Naive thymus-derived CD4-positive, alpha-beta T cell (primary cell): ENCODE results near the gene CLEC11A. TPM values are rescaled to one million over a fixed set of nuclear protein-coding genes. Genes with fewer than 3 reads are reported as not detected.
"Not testable (repeated sequence)": the region's sequence is repeated elsewhere in the genome, so short reads cannot be mapped to it uniquely, and the experiment has no call there.

Experiments
- ATAC-seq: fragments of 150-1000 bp; cut with Tn5 transposase; 2 replicates; pipeline ENCODE4 v1.10.0; 2021; ENCODE audit warnings: mild to moderate bottlenecking, moderate library complexity
- CTCF ChIA-PET: fragments of 350-600 bp; sonication (Branson Sonifier 250); formaldehyde crosslinking; loops from one replicate; lab custom pipeline; 2021; ENCODE audit warnings: antibody characterized with exemption; lab: Charles Lee
- POLR2A ChIA-PET: fragments of 350-600 bp; sonication (Branson Sonifier 250); formaldehyde crosslinking; loops from one replicate; lab custom pipeline; 2021; ENCODE audit warnings: antibody characterized with exemption, inconsistent platforms; lab: Charles Lee
- DNase-seq, 9 donors: peaks; one replicate each; pipeline versions ENCODE4 v3.0.0 to v3.0.0-alpha.2; 2020 to 2022; ENCODE audit warnings: mixed read lengths in 1 of 9
- H3K27ac ChIP-seq: one replicate; pipeline ENCODE4 v1.7.0; 2013; ENCODE audit warnings: mild to moderate bottlenecking, low read depth, low read length, moderate library complexity
- H3K27me3 ChIP-seq, 2 donors: one replicate each; pipeline ENCODE4 v1.7.0; 2013; ENCODE audit warnings: low read length in 2 of 2, mild to moderate bottlenecking in 2 of 2, moderate library complexity in 2 of 2; ENCODE audit not compliant: control insufficient read depth in 2 of 2, insufficient read depth in 2 of 2
- H3K36me3 ChIP-seq, 3 experiments: 1 replicate in 2 of 3; 2 replicates in 1 of 3; pipeline ENCODE4 v1.7.0; 2013; ENCODE audit warnings: low read length in 3 of 3, mild to moderate bottlenecking in 3 of 3, moderate library complexity in 1 of 3; ENCODE audit not compliant: insufficient read depth in 3 of 3, control insufficient read depth in 2 of 3
- H3K4me1 ChIP-seq, 2 donors: one replicate each; pipeline ENCODE4 v1.7.0; 2013; ENCODE audit warnings: low read length in 2 of 2, mild to moderate bottlenecking in 2 of 2, moderate library complexity in 1 of 2; ENCODE audit not compliant: control insufficient read depth in 2 of 2, insufficient read depth in 2 of 2
- H3K4me3 ChIP-seq: 2 replicates; pipeline ENCODE4 v1.7.0; 2013; ENCODE audit warnings: mild to moderate bottlenecking, low read length
- H3K9me3 ChIP-seq, 3 experiments: 1 replicate in 2 of 3; 2 replicates in 1 of 3; pipeline ENCODE4 v1.7.0; 2013; ENCODE audit warnings: low read length in 3 of 3; ENCODE audit not compliant: control insufficient read depth in 2 of 3
- H3K27ac Mint-ChIP-seq, 9 donors: one replicate each; pipeline ENCODE4 v1.8.0; 2020 to 2022; ENCODE audit warnings: mixed read lengths in 9 of 9, mild to moderate bottlenecking in 8 of 9, moderate library complexity in 5 of 9, inconsistent platforms in 2 of 9
- H3K27me3 Mint-ChIP-seq, 5 donors: one replicate each; pipeline ENCODE4 v1.8.0; 2021 to 2022; ENCODE audit warnings: mixed read lengths in 5 of 5, mild to moderate bottlenecking in 1 of 5
- H3K36me3 Mint-ChIP-seq, 5 donors: one replicate each; pipeline ENCODE4 v1.8.0; 2020 to 2022; ENCODE audit warnings: mixed read lengths in 5 of 5, mild to moderate bottlenecking in 3 of 5, inconsistent platforms in 1 of 5
- H3K4me1 Mint-ChIP-seq, 7 donors: one replicate each; pipeline ENCODE4 v1.8.0; 2020 to 2022; ENCODE audit warnings: mixed read lengths in 7 of 7, mild to moderate bottlenecking in 3 of 7, inconsistent platforms in 1 of 7
- H3K4me3 Mint-ChIP-seq, 10 donors: one replicate each; pipeline ENCODE4 v1.8.0; 2020 to 2022; ENCODE audit warnings: mild to moderate bottlenecking in 10 of 10, mixed read lengths in 10 of 10, moderate library complexity in 6 of 10, inconsistent platforms in 2 of 10
- H3K9me3 Mint-ChIP-seq, 11 donors: one replicate each; pipeline ENCODE4 v1.8.0; 2020 to 2022; ENCODE audit warnings: mixed read lengths in 11 of 11, mild to moderate bottlenecking in 4 of 11, inconsistent platforms in 1 of 11, moderate library complexity in 1 of 11
- intact Hi-C, 2 donors: fragments of 100-400 bp; cut with micrococcal nuclease; formaldehyde crosslinking; loops; one replicate each; pipeline ENCODE4 v1.15.1; 2023
- polyA plus RNA-seq, 2 donors: library from polyadenylated mRNA; unstranded; fragments of 300-500 nt; fragmentation: Illumina TruSeq; gene quantifications; one replicate each; pipeline ENCODE4 v1.2.3, GENCODE V29; 2021
- total RNA-seq, 6 experiments: library from RNA in 5 of 6; stranded (reverse) in 5 of 6; gene quantifications; 1 replicate in 5 of 6; 2 replicates in 1 of 6; pipeline ENCODE4 v1.2.3 and lab custom pipeline; 2021 to 2026

Gene CLEC11A
- total and polyA plus RNA-seq, 7 experiments from 2014 or later = 0.36 to 6.4 (median 3.1) TPM

- Histone ChIP-seq H3K4me1 (no peaks in the 10 kb centered on the region), H3K36me3 (no peaks in the 10 kb centered on the region), H3K9me3 (no peaks in the 10 kb centered on the region), H3K27ac (no peak overlapping the region), H3K27me3 (no peaks in the 10 kb centered on the region), H3K4me3 (no peak overlapping the region)
- CTCF ChIA-PET = no interaction called here
- H3K4me1 Mint-ChIP-seq = peaks cover 0 to 4% (median 0%) of the 10 kb centered on the region in 7 donors
- no peak overlapping the region for H3K4me3 Mint-ChIP-seq
- intact Hi-C loops = no loop called here
- ATAC-seq (no peak), DNase-seq (no peak)
- H3K9me3 Mint-ChIP-seq = peaks cover 0 to 6% (median 0%) of the 10 kb centered on the region in 11 donors
- no peak overlapping the region for H3K27ac Mint-ChIP-seq
- H3K27me3 Mint-ChIP-seq = peaks cover 2 to 26% (median 17%) of the 10 kb centered on the region in 5 donors
- POLR2A ChIA-PET = no interaction called here
- no peaks in the 10 kb centered on the region for H3K36me3 Mint-ChIP-seq
These were observed 41.2 kb downstream of the CLEC11A start for GRCh38 chr19:50764409-50764808.

GRCh38 chr19:50766746-50767145 lies 43.6 kb downstream of the CLEC11A start:
- H3K4me1 Mint-ChIP-seq, POLR2A ChIA-PET, H3K36me3 ChIP-seq, H3K4me3 Mint-ChIP-seq, H3K27ac Mint-ChIP-seq, DNase-seq, intact Hi-C loops, H3K27me3 ChIP-seq, CTCF ChIA-PET, H3K27ac ChIP-seq, H3K4me1 ChIP-seq, H3K9me3 ChIP-seq, H3K36me3 Mint-ChIP-seq, H3K9me3 Mint-ChIP-seq, H3K4me3 ChIP-seq, ATAC-seq: not testable (repeated sequence)
- H3K27me3 Mint-ChIP-seq = peaks cover 2 to 33% (median 19%) of the 10 kb centered on the region in 5 donors

GRCh38 chr19:50767263-50767662 lies 44.1 kb downstream of the CLEC11A start:
- H3K4me1 ChIP-seq, H3K36me3 ChIP-seq, ATAC-seq, H3K9me3 ChIP-seq, H3K36me3 Mint-ChIP-seq, H3K4me1 Mint-ChIP-seq, intact Hi-C loops, H3K4me3 ChIP-seq, H3K27ac Mint-ChIP-seq, H3K27ac ChIP-seq, H3K9me3 Mint-ChIP-seq, DNase-seq, H3K27me3 ChIP-seq, POLR2A ChIA-PET, CTCF ChIA-PET, H3K4me3 Mint-ChIP-seq: not testable (repeated sequence)
- H3K27me3 Mint-ChIP-seq = peaks cover 2 to 33% (median 19%) of the 10 kb centered on the region in 5 donors

GRCh38 chr19:50768277-50768676 lies 45.1 kb downstream of the CLEC11A start:
- DNase-seq (no peak), ATAC-seq (no peak)
- Mint-ChIP-seq H3K4me3 (no peak overlapping the region), H3K36me3 (no peaks in the 10 kb centered on the region), H3K27me3 (peaks cover 2 to 33% (median 19%) of the 10 kb centered on the region in 5 donors), H3K4me1 (peaks cover 0 to 3% (median 0%) of the 10 kb centered on the region in 7 donors), H3K9me3 (peaks cover 0 to 2% (median 0%) of the 10 kb centered on the region in 11 donors), H3K27ac (no peak overlapping the region)
- no peaks in the 10 kb centered on the region for H3K4me1 ChIP-seq
- CTCF ChIA-PET = no interaction called here
- H3K27ac ChIP-seq = no peak overlapping the region
- no peak overlapping the region for H3K4me3 ChIP-seq
- H3K27me3 ChIP-seq = no peaks in the 10 kb centered on the region
- H3K9me3 ChIP-seq = no peaks in the 10 kb centered on the region
- POLR2A ChIA-PET = no interaction called here
- no peaks in the 10 kb centered on the region for H3K36me3 ChIP-seq
- intact Hi-C loops = no loop called here

- H3K27ac Mint-ChIP-seq, H3K4me1 Mint-ChIP-seq: not testable (repeated sequence)
- peaks cover 6 to 45% (median 28%) of the 10 kb centered on the region in 5 donors for H3K27me3 Mint-ChIP-seq
These were observed 47.0 kb downstream of the CLEC11A start, which contains the start of gene GPR32 for GRCh38 chr19:50770164-50770563. Gene GPR32, plus strand, starts transcription at chr19:50770464. Its CDS starts 137 bp downstream, at chr19:50770601.

GRCh38 chr19:50770888-50771287 lies 47.7 kb downstream of the CLEC11A start:
- POLR2A ChIA-PET = no interaction called here
- Mint-ChIP-seq H3K4me3 (no peak overlapping the region), H3K4me1 (peaks cover 0 to 3% (median 0%) of the 10 kb centered on the region in 7 donors), H3K9me3 (peaks cover 0 to 3% (median 0%) of the 10 kb centered on the region in 11 donors), H3K27me3 (peaks cover 8 to 49% (median 35%) of the 10 kb centered on the region in 5 donors), H3K36me3 (no peaks in the 10 kb centered on the region), H3K27ac (no peak overlapping the region)
- no peak overlapping the region for H3K4me3 ChIP-seq
- CTCF ChIA-PET = no interaction called here
- no peaks in the 10 kb centered on the region for H3K27me3 ChIP-seq
- no peak overlapping the region for H3K27ac ChIP-seq
- no peaks in the 10 kb centered on the region for H3K9me3 ChIP-seq
- H3K36me3 ChIP-seq = no peaks in the 10 kb centered on the region
- ATAC-seq (no peak), DNase-seq (no peak)
- intact Hi-C loops = no loop called here
- H3K4me1 ChIP-seq = no peaks in the 10 kb centered on the region

More at GRCh38 chr19:50770164-50770563, 47.0 kb downstream of the CLEC11A start, which contains the start of gene GPR32:
- CTCF ChIA-PET, DNase-seq, H3K4me3 ChIP-seq, H3K9me3 ChIP-seq, ATAC-seq, H3K36me3 ChIP-seq, H3K9me3 Mint-ChIP-seq, H3K4me3 Mint-ChIP-seq, H3K36me3 Mint-ChIP-seq, H3K27ac ChIP-seq, H3K27me3 ChIP-seq, intact Hi-C loops, POLR2A ChIA-PET, H3K4me1 ChIP-seq: not testable (repeated sequence)

- peaks cover 16 to 53% (median 46%) of the 10 kb centered on the region in 5 donors for H3K27me3 Mint-ChIP-seq
- Histone ChIP-seq H3K4me3 (no peak overlapping the region), H3K27ac (no peak overlapping the region), H3K36me3 (no peaks in the 10 kb centered on the region), H3K4me1 (no peaks in the 10 kb centered on the region), H3K27me3 (peaks cover 0 to 3% of the 10 kb centered on the region in 2 donors), H3K9me3 (no peaks in the 10 kb centered on the region)
- intact Hi-C loops = no loop called here
- DNase-seq (no peak), ATAC-seq (no peak)
- H3K9me3 Mint-ChIP-seq = peaks cover 0 to 5% (median 0%) of the 10 kb centered on the region in 11 donors
- H3K4me3 Mint-ChIP-seq = no peak overlapping the region
- H3K36me3 Mint-ChIP-seq = no peaks in the 10 kb centered on the region
- peaks cover 0 to 4% (median under 1%) of the 10 kb centered on the region in 7 donors for H3K4me1 Mint-ChIP-seq
- no peak overlapping the region for H3K27ac Mint-ChIP-seq
- POLR2A ChIA-PET = no interaction called here
- CTCF ChIA-PET = no interaction called here
These were observed 49.3 kb downstream of the CLEC11A start for GRCh38 chr19:50772476-50772875.
